ENCODE results near the gene ATF7IP2.
"Not testable (repeated sequence)": the region's sequence is repeated elsewhere in the genome, so short reads cannot be mapped to it uniquely, and the experiment has no call there.

The ATF7IP2 gene

GRCh38 chr16:10385725-10386516 lies at the start of gene ATF7IP2:
ATF7IP2 (plus strand) TSS chr16:10386061; CDS start chr16:10430621, 44,560 bp downstream.
- no peak within 1 kb of the TSS for H3K27ac ChIP-seq
- TF ChIP-seq ZFX (IDR thresholded peaks at IDR 0.05) (no peak), CTCF (conservative IDR thresholded peaks at IDR 0.05) (no peak)

- no peak overlapping the region for H3K27ac ChIP-seq
- TF ChIP-seq CTCF (conservative IDR thresholded peaks at IDR 0.05) (no peak), ZFX (IDR thresholded peaks at IDR 0.05) (no peak)
Observed at GRCh38 chr16:10338426-10338825, 47.4 kb upstream of the ATF7IP2 start.

- TF ChIP-seq ZFX (IDR thresholded peaks at IDR 0.05): no peak
- TF ChIP-seq CTCF (conservative IDR thresholded peaks at IDR 0.05): no peak
Observed at GRCh38 chr16:10339777-10340732, 45.8 kb upstream of the ATF7IP2 start.

GRCh38 chr16:10343124-10343760 lies 42.6 kb upstream of the ATF7IP2 start:
- TF ChIP-seq CTCF (conservative IDR thresholded peaks at IDR 0.05) (no peak), ZFX (IDR thresholded peaks at IDR 0.05) (no peak)
- no peak overlapping the region for H3K27ac ChIP-seq

More at GRCh38 chr16:10339777-10340732, 45.8 kb upstream of the ATF7IP2 start:
- H3K27ac ChIP-seq: no peak overlapping the region

GRCh38 chr16:10344699-10345098 lies 41.2 kb upstream of the ATF7IP2 start:
- H3K27ac ChIP-seq: not testable (repeated sequence)

GRCh38 chr16:10345629-10346028 lies 40.2 kb upstream of the ATF7IP2 start:
- H3K27ac ChIP-seq: no peak overlapping the region
- TF ChIP-seq ZFX (IDR thresholded peaks at IDR 0.05): no peak
- TF ChIP-seq CTCF (conservative IDR thresholded peaks at IDR 0.05): no peak

GRCh38 chr16:10349851-10350250 lies 36.0 kb upstream of the ATF7IP2 start:
- H3K27ac ChIP-seq: no peak overlapping the region
- no peak for TF ChIP-seq ZFX (IDR thresholded peaks at IDR 0.05)
- no peak for TF ChIP-seq CTCF (conservative IDR thresholded peaks at IDR 0.05)
